B cell (primary cell): ENCODE measurements around the gene CISD1. TPM values are rescaled to one million over a fixed set of nuclear protein-coding genes. Genes with fewer than 3 reads are reported as not detected.
A peak's percentile ranks its signal among the peaks of the same experiment; 100 is the strongest.

Experiments
- ATAC-seq: fragments of 200-7000 bp; cut with Tn5 transposase; one replicate; pipeline ENCODE4 v1.10.0; 2021; ENCODE audit warnings: low read depth, mild to moderate bottlenecking, moderate number of reproducible peaks, moderate library complexity
- CTCF ChIA-PET: fragments of 350-600 bp; sonication (Branson Sonifier 250); formaldehyde crosslinking; loops from one replicate; lab custom pipeline; 2021; ENCODE audit warnings: antibody characterized with exemption, inconsistent platforms; lab: Charles Lee
- POLR2A ChIA-PET: fragments of 350-600 bp; sonication (Branson Sonifier 250); formaldehyde crosslinking; loops from one replicate; lab custom pipeline; 2021; ENCODE audit warnings: antibody characterized with exemption; lab: Charles Lee
- DNase-seq: peaks from one replicate; pipeline ENCODE4 v3.0.0; 2013
- H2AFZ ChIP-seq: 2 replicates; pipeline ENCODE4 v1.6.1; 2012; ENCODE audit warnings: mild to moderate bottlenecking, low read depth, low read length; ENCODE audit not compliant: insufficient read depth, poor library complexity, severe bottlenecking
- H3K27ac ChIP-seq, 2 donors: 1 replicate in 1 of 2; 2 replicates in 1 of 2; pipeline ENCODE4 v1.5.1; 2012 to 2013; ENCODE audit warnings: low read length in 2 of 2, mild to moderate bottlenecking in 2 of 2, moderate library complexity in 1 of 2
- H3K27me3 ChIP-seq, 4 experiments: fragments of 200-600 bp in 1 of 4; sonication (generic) in 1 of 4; replicated peaks in 1 of 4; 1 replicate in 2 of 4; 2 replicates in 2 of 4; pipeline versions ENCODE4 v1.6.1 to v1.7.0; 2013 to 2016; ENCODE audit warnings: low read length in 3 of 4, mild to moderate bottlenecking in 2 of 4, mixed read lengths in 1 of 4, moderate library complexity in 1 of 4; ENCODE audit not compliant: insufficient read depth in 4 of 4, control insufficient read depth in 3 of 4; ENCODE audit errors: control extremely low read depth in 1 of 4
- H3K36me3 ChIP-seq, 2 experiments: replicated peaks in 1 of 2; 1 replicate in 1 of 2; 2 replicates in 1 of 2; pipeline versions ENCODE4 v1.6.1 to v1.7.1; 2013; ENCODE audit warnings: low read length in 1 of 2; ENCODE audit not compliant: insufficient read depth in 2 of 2, control insufficient read depth in 1 of 2; ENCODE audit errors: control extremely low read depth in 1 of 2, extremely low read depth in 1 of 2
- H3K4me1 ChIP-seq, 2 donors: fragments of 200-600 bp in 1 of 2; sonication (generic) in 1 of 2; 1 replicate in 1 of 2; 2 replicates in 1 of 2; pipeline versions ENCODE4 v1.5.1 to v1.6.1; 2013 to 2017; ENCODE audit warnings: low read length in 2 of 2; ENCODE audit not compliant: control insufficient read depth in 2 of 2, insufficient read depth in 2 of 2
- H3K4me2 ChIP-seq: replicated peaks from 2 replicates; pipeline ENCODE3; 2012; ENCODE audit warnings: mild to moderate bottlenecking, low read depth, low read length; ENCODE audit not compliant: poor library complexity, severe bottlenecking
- H3K4me3 ChIP-seq, 5 experiments: fragments of 200-600 bp in 1 of 5; sonication (generic) in 1 of 5; 1 replicate in 3 of 5; 2 replicates in 2 of 5; pipeline versions ENCODE4 v1.5.1 to v1.7.0; 2011 to 2016; ENCODE audit warnings: low read length in 4 of 5, mild to moderate bottlenecking in 4 of 5, low read depth in 2 of 5, control low read depth in 1 of 5, moderate library complexity in 1 of 5; ENCODE audit not compliant: insufficient read depth in 1 of 5; ENCODE audit errors: control extremely low read depth in 1 of 5, extremely low read depth in 1 of 5
- H3K79me2 ChIP-seq: fragments of 200-600 bp; sonication (generic); one replicate; pipeline ENCODE4 v1.6.0; 2016; ENCODE audit warnings: low read length; ENCODE audit not compliant: control insufficient read depth, insufficient read depth
- H3K9ac ChIP-seq: fragments of 200-600 bp; sonication (generic); 2 replicates; pipeline ENCODE4 v1.6.1; 2017; ENCODE audit warnings: mild to moderate bottlenecking, low read length, moderate library complexity
- H3K9me3 ChIP-seq, 3 donors: one replicate each; pipeline versions ENCODE4 v1.6.1 to v1.7.1; 2013; ENCODE audit warnings: low read length in 2 of 3; ENCODE audit not compliant: control insufficient read depth in 2 of 3, insufficient read depth in 1 of 3; ENCODE audit errors: control extremely low read depth in 1 of 3
- H4K20me1 ChIP-seq: 2 replicates; pipeline ENCODE4 v1.6.0; 2012; ENCODE audit warnings: mild to moderate bottlenecking, low read length; ENCODE audit not compliant: insufficient read depth, control insufficient read depth, poor library complexity, severe bottlenecking
- H3K27ac Mint-ChIP-seq: one replicate; pipeline ENCODE4 v1.8.0; 2021; ENCODE audit warnings: mixed read lengths
- H3K27me3 Mint-ChIP-seq: one replicate; pipeline ENCODE4 v1.8.0; 2021; ENCODE audit warnings: mixed read lengths
- H3K4me1 Mint-ChIP-seq: one replicate; pipeline ENCODE4 v1.8.0; 2021; ENCODE audit warnings: mixed read lengths
- H3K4me3 Mint-ChIP-seq: one replicate; pipeline ENCODE4 v1.8.0; 2021; ENCODE audit warnings: mixed read lengths
- H3K9me3 Mint-ChIP-seq: one replicate; pipeline ENCODE4 v1.8.0; 2022; ENCODE audit warnings: mixed read lengths; ENCODE audit not compliant: insufficient read depth
- EZH2 ChIP-seq: IDR thresholded peaks from 2 replicates; pipeline ENCODE4 v1.6.1; 2012; ENCODE audit warnings: borderline replicate concordance, low read depth, mild to moderate bottlenecking, moderate library complexity, low read length; ENCODE audit not compliant: insufficient read depth, poor library complexity, severe bottlenecking
- WGBS: methylation state at CpG from one replicate; pipeline ENCODE4 v1.1.5; 2013; ENCODE audit warnings: missing lambda C conversion rate; ENCODE audit not compliant: insufficient coverage; 5-methylcytosine and 5-hydroxymethylcytosine counted together
- intact Hi-C: fragments of 100-400 bp; cut with micrococcal nuclease; formaldehyde crosslinking; loops from one replicate; pipeline ENCODE4 v1.10.0; 2022
- polyA plus RNA-seq: library from polyadenylated mRNA; depleted of rRNA; stranded (reverse); fragments of >200 nt; gene quantifications from 2 replicates; pipeline ENCODE4 v1.2.3, GENCODE V29; 2012
- total RNA-seq, 2 donors: library from RNA; stranded (reverse); fragments of 120-200 nt in 1 of 2; gene quantifications; 1 replicate in 1 of 2; 2 replicates in 1 of 2; pipeline versions ENCODE4 v1.2.3 to v1.2.4, GENCODE V29; 2013 to 2022
- TF ChIP-seq, protein P1 (sequence below): fragments of 200-600 bp; IDR thresholded peaks from one replicate; pipeline ENCODE4 v1.8.0; 2022; ENCODE audit warnings: antibody characterized with exemption, mild to moderate bottlenecking

Gene CISD1
- total and polyA plus RNA-seq, 2 donors (not counting 1 experiment from before 2014, with no cell fraction given): 6.6 to 7.3 TPM

DNA sequence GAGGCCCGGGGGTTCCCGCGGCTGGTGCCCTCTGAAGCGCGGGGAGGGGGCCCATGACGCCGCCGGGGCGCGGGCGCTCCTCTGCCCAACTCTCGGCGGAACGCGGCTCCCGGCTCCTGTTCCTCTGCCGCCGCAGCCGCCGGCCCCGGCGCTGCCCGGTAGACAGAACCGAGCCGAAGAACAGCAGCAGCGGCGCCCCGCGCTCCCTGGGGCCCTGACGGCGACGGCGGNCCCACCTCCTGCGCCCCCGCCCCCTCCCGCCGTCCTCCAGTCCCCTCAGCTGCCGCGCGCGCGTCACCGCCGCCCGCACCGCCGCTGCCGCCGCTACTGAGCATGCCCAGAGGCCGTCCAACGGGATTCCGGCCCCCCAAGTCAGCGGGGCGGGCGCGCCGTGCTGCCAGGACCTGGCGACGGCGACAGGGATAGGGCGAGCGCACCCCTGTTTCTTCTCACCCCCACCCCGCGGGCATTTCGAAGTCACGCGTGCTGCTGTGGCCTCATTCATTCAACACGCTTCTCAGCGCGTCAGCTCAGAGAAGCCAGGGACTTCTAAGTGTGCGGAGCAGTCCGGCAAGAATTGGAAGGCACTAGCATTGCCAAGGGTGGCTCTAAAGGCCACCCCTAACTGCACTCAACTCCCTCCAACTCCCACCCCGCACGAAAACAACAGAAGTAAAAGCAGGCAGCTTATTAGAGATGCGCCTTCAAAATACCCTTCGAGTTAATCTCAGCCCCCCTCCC, 1.1 kb upstream of the CISD1 start, which contains the start of gene IPMK:
IPMK (minus strand) TSS at position 182 of the 741 bp plus-strand sequence. CDS start 283 bp downstream, outside the sequence.
- TF ChIP-seq, protein P1, sequence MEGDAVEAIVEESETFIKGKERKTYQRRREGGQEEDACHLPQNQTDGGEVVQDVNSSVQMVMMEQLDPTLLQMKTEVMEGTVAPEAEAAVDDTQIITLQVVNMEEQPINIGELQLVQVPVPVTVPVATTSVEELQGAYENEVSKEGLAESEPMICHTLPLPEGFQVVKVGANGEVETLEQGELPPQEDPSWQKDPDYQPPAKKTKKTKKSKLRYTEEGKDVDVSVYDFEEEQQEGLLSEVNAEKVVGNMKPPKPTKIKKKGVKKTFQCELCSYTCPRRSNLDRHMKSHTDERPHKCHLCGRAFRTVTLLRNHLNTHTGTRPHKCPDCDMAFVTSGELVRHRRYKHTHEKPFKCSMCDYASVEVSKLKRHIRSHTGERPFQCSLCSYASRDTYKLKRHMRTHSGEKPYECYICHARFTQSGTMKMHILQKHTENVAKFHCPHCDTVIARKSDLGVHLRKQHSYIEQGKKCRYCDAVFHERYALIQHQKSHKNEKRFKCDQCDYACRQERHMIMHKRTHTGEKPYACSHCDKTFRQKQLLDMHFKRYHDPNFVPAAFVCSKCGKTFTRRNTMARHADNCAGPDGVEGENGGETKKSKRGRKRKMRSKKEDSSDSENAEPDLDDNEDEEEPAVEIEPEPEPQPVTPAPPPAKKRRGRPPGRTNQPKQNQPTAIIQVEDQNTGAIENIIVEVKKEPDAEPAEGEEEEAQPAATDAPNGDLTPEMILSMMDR: no peak
- no peak for TF ChIP-seq EZH2
- H3K4me3 Mint-ChIP-seq: peak within 1 kb of the TSS; percentile 99
- peak within 1 kb of the TSS; percentile 76 to 96 (median 78) for H3K4me3 ChIP-seq
- peaks cover 20% of the 10 kb centered on the region for H4K20me1 ChIP-seq
- no peaks in the 10 kb centered on the region for H3K9me3 Mint-ChIP-seq
- peak within 1 kb of the TSS; percentile 92 for H2AFZ ChIP-seq
- peaks cover 25 to 34% of the 10 kb centered on the region in 2 donors for H3K4me1 ChIP-seq
- intact Hi-C loops: loop anchor here (5.0 to 10.0 kb wide), 3 partner anchors 41 to 1967 kb away; partner anchors contain the start of gene CCDC6
- H3K27ac ChIP-seq: peak within 1 kb of the TSS; percentile 98
- no peaks in the 10 kb centered on the region for H3K27me3 ChIP-seq
- ChIA-PET POLR2A (interaction anchor here (0.6 to 1.9 kb wide), 2 partner anchors 77 to 117 kb away, joined by 5 to 16 read pairs; partner anchors contain the start of gene TFAM), CTCF (interaction anchor here (1.5 to 3.2 kb wide), 3 partner anchors 23 to 117 kb away, joined by 5 to 15 read pairs (median 9); partner anchors contain the start of gene TFAM)
- DNase-seq (peak; percentile 97), ATAC-seq (peak; percentile 60)
- peak within 1 kb of the TSS; percentile 100 for H3K27ac Mint-ChIP-seq
- H3K4me2 ChIP-seq: peak within 1 kb of the TSS; percentile 91
- H3K9ac ChIP-seq: peak within 1 kb of the TSS; percentile 92
- WGBS: under 1% methylated on average over 73 of the region's 76 CpGs
- peaks cover 71% of the 10 kb centered on the region for H3K79me2 ChIP-seq
- H3K9me3 ChIP-seq: no peaks in the 10 kb centered on the region
- H3K4me1 Mint-ChIP-seq: peaks cover 43% of the 10 kb centered on the region
- no peaks in the 10 kb centered on the region for H3K36me3 ChIP-seq
- H3K27me3 Mint-ChIP-seq: no peaks in the 10 kb centered on the region
